Hepatocyte (in vitro differentiated cells): ENCODE measurements around the gene PTPRK. TPM values are rescaled to one million over a fixed set of nuclear protein-coding genes. Genes with fewer than 3 reads are reported as not detected.

ENCODE experiments used
- DNase-seq: peaks from one replicate; pipeline ENCODE4 v3.0.0-alpha.2; 2016; ENCODE audit warnings: low spot score
- H2AFZ ChIP-seq: fragments of 200-600 bp; sonication (generic); 2 replicates; pipeline ENCODE4 v1.6.0; 2016; ENCODE audit warnings: antibody characterized with exemption, mild to moderate bottlenecking
- H3K27ac ChIP-seq: fragments of 200-600 bp; sonication (generic); 2 replicates; pipeline ENCODE4 v1.5.1; 2016; ENCODE audit warnings: mild to moderate bottlenecking
- H3K27me3 ChIP-seq: fragments of 200-600 bp; sonication (generic); 2 replicates; pipeline ENCODE4 v1.6.1; 2016
- H3K36me3 ChIP-seq: fragments of 200-600 bp; sonication (generic); replicated peaks from 2 replicates; pipeline ENCODE4 v1.5.1; 2016; ENCODE audit warnings: low read depth; ENCODE audit not compliant: insufficient read depth
- H3K4me1 ChIP-seq: fragments of 200-600 bp; sonication (generic); 2 replicates; pipeline ENCODE4 v1.5.1; 2016; ENCODE audit warnings: mild to moderate bottlenecking, moderate library complexity; ENCODE audit not compliant: insufficient read depth
- H3K4me2 ChIP-seq: fragments of 200-600 bp; sonication (generic); 2 replicates; pipeline ENCODE4 v1.6.0; 2016
- H3K4me3 ChIP-seq: fragments of 200-600 bp; sonication (generic); 2 replicates; pipeline ENCODE4 v1.5.1; 2016; ENCODE audit warnings: mild to moderate bottlenecking
- H3K79me2 ChIP-seq: fragments of 200-600 bp; sonication (generic); 2 replicates; pipeline ENCODE4 v1.6.0; 2017; ENCODE audit warnings: mild to moderate bottlenecking
- H3K9me2 ChIP-seq: fragments of 200-600 bp; sonication (generic); replicated peaks from 2 replicates; pipeline ENCODE4 v1.6.0; 2017; ENCODE audit warnings: mild to moderate bottlenecking; ENCODE audit not compliant: insufficient read depth
- H3K9me3 ChIP-seq: fragments of 200-600 bp; sonication (generic); 2 replicates; pipeline ENCODE4 v1.5.1; 2016; ENCODE audit warnings: low read depth, mild to moderate bottlenecking
- H4K20me1 ChIP-seq: fragments of 200-600 bp; sonication (generic); 2 replicates; pipeline ENCODE4 v1.6.0; 2016; ENCODE audit warnings: mild to moderate bottlenecking; ENCODE audit not compliant: insufficient read depth, poor library complexity, severe bottlenecking
- CTCF ChIP-seq: fragments of 200-600 bp; sonication (generic); IDR thresholded peaks from 2 replicates; pipeline ENCODE4 v1.5.1; 2016; ENCODE audit warnings: antibody characterized with exemption, mild to moderate bottlenecking; ENCODE audit not compliant: poor library complexity
- EZH2 ChIP-seq: fragments of 200-600 bp; sonication (generic); IDR thresholded peaks from 2 replicates; pipeline ENCODE4 v1.6.1; 2016; ENCODE audit warnings: antibody characterized with exemption, mild to moderate bottlenecking, borderline replicate concordance
- EZH2phosphoT487 ChIP-seq: fragments of 200-600 bp; sonication (generic); IDR thresholded peaks from one replicate; pipeline ENCODE4 v1.6.1; 2018; ENCODE audit warnings: antibody characterized with exemption, mild to moderate bottlenecking, low read depth, moderate library complexity; ENCODE audit not compliant: unreplicated experiment, severe bottlenecking
- WGBS: methylation state at CpG from one replicate; pipeline ENCODE4 v1.1.6; 2016; ENCODE audit warnings: low lambda C conversion rate; ENCODE audit errors: missing lambda C conversion rate; 5-methylcytosine and 5-hydroxymethylcytosine counted together
- polyA plus RNA-seq: library from polyadenylated mRNA; unstranded; fragments of >200 nt; fragmentation: Nextera tagmentation; extraction: Ambion mirVana; gene quantifications from 2 replicates; pipeline ENCODE4 v1.2.1, GENCODE V29; 2016
- total RNA-seq: library from RNA; depleted of rRNA; stranded (reverse); fragments of >200 nt; gene quantifications from 2 replicates; pipeline ENCODE4 v1.2.3, GENCODE V29; 2014

PTPRK gene
- total and polyA plus RNA-seq, 2 experiments from 2014 or later, result 42.0 to 80.2 TPM

GRCh38 chr6:128335963-128336362, 184.4 kb downstream of the PTPRK start:
- no peak for DNase-seq
- H3K4me1 ChIP-seq, result peaks cover 19% of the 10 kb centered on the region
- no peak overlapping the region for H3K4me2 ChIP-seq
- H3K27me3 ChIP-seq, result no peaks in the 10 kb centered on the region
- TF ChIP-seq EZH2 (no peak), CTCF (no peak)
- peaks cover 58% of the 10 kb centered on the region for H3K79me2 ChIP-seq
- H3K4me3 ChIP-seq, result no peak overlapping the region
- H4K20me1 ChIP-seq, result no peaks in the 10 kb centered on the region
- no peak overlapping the region for H3K27ac ChIP-seq
- H3K9me3 ChIP-seq, result no peaks in the 10 kb centered on the region
- no peaks in the 10 kb centered on the region for H3K36me3 ChIP-seq
- no peak overlapping the region for H2AFZ ChIP-seq
- WGBS, result 92% methylated on average over 1 of the region's 1 CpG
- no peaks in the 10 kb centered on the region for H3K9me2 ChIP-seq

GRCh38 chr6:128333581-128334223, 186.7 kb downstream of the PTPRK start:
- H3K4me1 ChIP-seq, result no peaks in the 10 kb centered on the region
- no peaks in the 10 kb centered on the region for H3K9me3 ChIP-seq
- DNase-seq, result no peak
- no peaks in the 10 kb centered on the region for H4K20me1 ChIP-seq
- H3K9me2 ChIP-seq, result no peaks in the 10 kb centered on the region
- no peak overlapping the region for H3K4me2 ChIP-seq
- TF ChIP-seq EZH2phosphoT487 (no peak), EZH2 (no peak), CTCF (no peak)
- peaks cover 58% of the 10 kb centered on the region for H3K79me2 ChIP-seq
- no peaks in the 10 kb centered on the region for H3K27me3 ChIP-seq
- H2AFZ ChIP-seq, result no peak overlapping the region
- H3K27ac ChIP-seq, result no peak overlapping the region
- no peaks in the 10 kb centered on the region for H3K36me3 ChIP-seq
- WGBS, result 82% methylated on average over 5 of the region's 5 CpGs
- H3K4me3 ChIP-seq, result no peak overlapping the region

GRCh38 chr6:128327890-128328289, 192.5 kb downstream of the PTPRK start:
- Histone ChIP-seq H3K4me2 (no peak overlapping the region), H3K36me3 (no peaks in the 10 kb centered on the region), H3K9me3 (no peaks in the 10 kb centered on the region), H3K79me2 (peaks cover 57% of the 10 kb centered on the region), H3K4me3 (no peak overlapping the region), H3K9me2 (no peaks in the 10 kb centered on the region), H2AFZ (no peak overlapping the region), H4K20me1 (peaks cover 13% of the 10 kb centered on the region), H3K27me3 (no peaks in the 10 kb centered on the region), H3K4me1 (no peaks in the 10 kb centered on the region), H3K27ac (no peak overlapping the region)
- TF ChIP-seq CTCF (peak; percentile 21), EZH2 (no peak)
- DNase-seq, result peak; percentile 8
- WGBS, result 95% methylated on average over 3 of the region's 3 CpGs

- no peak for TF ChIP-seq EZH2
- TF ChIP-seq EZH2phosphoT487, result no peak
- no peak for TF ChIP-seq CTCF
- DNase-seq, result no peak
- H3K36me3 ChIP-seq, result no peaks in the 10 kb centered on the region
- no peak overlapping the region for H3K4me3 ChIP-seq
- H3K9me3 ChIP-seq, result no peaks in the 10 kb centered on the region
- peaks cover 44% of the 10 kb centered on the region for H3K79me2 ChIP-seq
- no peak overlapping the region for H3K4me2 ChIP-seq
- peaks cover 13% of the 10 kb centered on the region for H4K20me1 ChIP-seq
- no peak overlapping the region for H3K27ac ChIP-seq
- no peaks in the 10 kb centered on the region for H3K27me3 ChIP-seq
- H2AFZ ChIP-seq, result no peak overlapping the region
- H3K9me2 ChIP-seq, result no peaks in the 10 kb centered on the region
- WGBS, result 96% methylated on average over 1 of the region's 1 CpG
- H3K4me1 ChIP-seq, result no peaks in the 10 kb centered on the region
These were observed 197.4 kb downstream of the PTPRK start for GRCh38 chr6:128323011-128323410.
